ENCODE results near the gene PTCH2.

The PTCH2 gene

GRCh38 chr1:44862829-44863401, 19.9 kb upstream of the PTCH2 start:
- no peak overlapping the region for H2AK5ac ChIP-seq (ENCODE audit: low read length, severe bottlenecking)
- no peak overlapping the region for H2BK15ac ChIP-seq (ENCODE audit: low read depth, poor library complexity, severe bottlenecking)
- no peak overlapping the region for H2AFZ ChIP-seq (ENCODE audit: low read depth, low read length)
- H2BK120ac ChIP-seq (ENCODE audit: low read depth, low read length) = no peak overlapping the region
- H3K79me1 ChIP-seq (replicated peaks; ENCODE audit: low read length, poor library complexity, severe bottlenecking) = no peaks in the 10 kb centered on the region
- H3K27ac ChIP-seq (ENCODE audit: low read length, poor library complexity, severe bottlenecking) = no peak overlapping the region
- H3K18ac ChIP-seq (ENCODE audit: low read depth in 1 of 2, low read length in 2 of 2) = no peak overlapping the region
- no peak overlapping the region for H3K14ac ChIP-seq (ENCODE audit: low read length in 2 of 2)
- H4K91ac ChIP-seq (ENCODE audit: low read length) = no peak overlapping the region
- no peak overlapping the region for H3K4ac ChIP-seq (ENCODE audit: low read depth in 1 of 2, low read length in 2 of 2)
- H3K4me3 ChIP-seq (ENCODE audit: insufficient read depth in 1 of 2, low read depth in 1 of 2, low read length in 2 of 2) = no peak overlapping the region
- no peak overlapping the region for H2BK12ac ChIP-seq (ENCODE audit: low read length in 2 of 2)
- H3K9ac ChIP-seq (ENCODE audit: low read length) = peak overlapping the region; percentile 52
- H3K9me3 ChIP-seq (ENCODE audit: control insufficient read depth, low read length) = no peaks in the 10 kb centered on the region
- H2BK5ac ChIP-seq (ENCODE audit: low read depth, low read length, poor library complexity, severe bottlenecking) = no peak overlapping the region
- no peak overlapping the region for H3K23ac ChIP-seq (ENCODE audit: low read length in 2 of 2)
- no peak overlapping the region for H3K4me2 ChIP-seq (ENCODE audit: low read length, poor library complexity, severe bottlenecking)
- DNase-seq = no peak
- no peaks in the 10 kb centered on the region for H3K27me3 ChIP-seq (ENCODE audit: control insufficient read depth in 1 of 2, insufficient read depth in 1 of 2, low read length in 2 of 2)
- WGBS = 99% methylated on average over 2 of the region's 5 CpGs
- H4K8ac ChIP-seq (ENCODE audit: low read length) = no peak overlapping the region
- H3K36me3 ChIP-seq (ENCODE audit: control insufficient read depth in 1 of 2, insufficient read depth in 2 of 2, low read depth in 1 of 2, low read length in 2 of 2) = peaks cover 4 to 29% of the 10 kb centered on the region in 2 experiments
- H3K4me1 ChIP-seq (ENCODE audit: control insufficient read depth, insufficient read depth, low read depth, low read length) = no peaks in the 10 kb centered on the region

GRCh38 chr1:44860891-44861425, 17.9 kb upstream of the PTCH2 start:
- no peak overlapping the region for H4K91ac ChIP-seq (ENCODE audit: low read length)
- H2BK5ac ChIP-seq (ENCODE audit: low read depth, low read length, poor library complexity, severe bottlenecking) = no peak overlapping the region
- no peak overlapping the region for H3K14ac ChIP-seq (ENCODE audit: low read length in 2 of 2)
- H3K4me3 ChIP-seq (ENCODE audit: insufficient read depth in 1 of 2, low read depth in 1 of 2, low read length in 2 of 2) = no peak overlapping the region
- H2AFZ ChIP-seq (ENCODE audit: low read depth, low read length) = no peak overlapping the region
- no peak overlapping the region for H2BK120ac ChIP-seq (ENCODE audit: low read depth, low read length)
- H2BK15ac ChIP-seq (ENCODE audit: low read depth, poor library complexity, severe bottlenecking) = no peak overlapping the region
- H3K79me1 ChIP-seq (replicated peaks; ENCODE audit: low read length, poor library complexity, severe bottlenecking) = no peaks in the 10 kb centered on the region
- H3K4ac ChIP-seq (ENCODE audit: low read depth in 1 of 2, low read length in 2 of 2) = no peak overlapping the region
- no peak for DNase-seq
- H4K8ac ChIP-seq (ENCODE audit: low read length) = no peak overlapping the region
- H3K9ac ChIP-seq (ENCODE audit: low read length) = no peak overlapping the region
- no peak overlapping the region for H3K23ac ChIP-seq (ENCODE audit: low read length in 2 of 2)
- H3K4me2 ChIP-seq (ENCODE audit: low read length, poor library complexity, severe bottlenecking) = no peak overlapping the region
- H3K27me3 ChIP-seq (ENCODE audit: control insufficient read depth in 1 of 2, insufficient read depth in 1 of 2, low read length in 2 of 2) = no peaks in the 10 kb centered on the region
- 75% methylated on average over 1 of the region's 1 CpG for WGBS
- H3K36me3 ChIP-seq (ENCODE audit: control insufficient read depth in 1 of 2, insufficient read depth in 2 of 2, low read depth in 1 of 2, low read length in 2 of 2) = peaks cover 5 to 37% of the 10 kb centered on the region in 2 experiments
- H3K4me1 ChIP-seq (ENCODE audit: control insufficient read depth, insufficient read depth, low read depth, low read length) = no peaks in the 10 kb centered on the region
- no peak overlapping the region for H2AK5ac ChIP-seq (ENCODE audit: low read length, severe bottlenecking)
- no peaks in the 10 kb centered on the region for H3K9me3 ChIP-seq (ENCODE audit: control insufficient read depth, low read length)
- no peak overlapping the region for H3K18ac ChIP-seq (ENCODE audit: low read depth in 1 of 2, low read length in 2 of 2)
- no peak overlapping the region for H2BK12ac ChIP-seq (ENCODE audit: low read length in 2 of 2)
- H3K27ac ChIP-seq (ENCODE audit: low read length, poor library complexity, severe bottlenecking) = no peak overlapping the region

DNA sequence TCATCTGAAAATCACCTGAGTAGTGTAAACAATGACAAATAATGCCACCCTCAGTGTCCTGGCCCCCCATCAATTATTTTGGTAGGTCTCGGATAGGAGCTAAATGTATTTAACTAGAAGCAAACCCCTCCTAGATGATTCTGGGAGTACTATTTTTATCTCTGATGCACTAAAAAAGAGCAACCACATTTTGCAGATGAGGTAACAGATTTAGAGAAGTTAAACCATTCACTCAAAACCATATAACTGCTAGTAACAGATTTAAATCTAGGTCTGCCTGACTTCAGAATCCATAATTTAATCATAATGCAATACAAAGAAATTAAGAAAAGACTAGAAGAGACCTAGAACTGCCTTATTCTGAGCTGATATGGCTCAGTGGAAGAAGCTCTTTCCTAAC, 17.3 kb upstream of the PTCH2 start:
- H2BK5ac ChIP-seq (ENCODE audit: low read depth, low read length, poor library complexity, severe bottlenecking) = no peak overlapping the region
- no peak overlapping the region for H3K23ac ChIP-seq (ENCODE audit: low read length in 2 of 2)
- DNase-seq = no peak
- H3K36me3 ChIP-seq (ENCODE audit: control insufficient read depth in 1 of 2, insufficient read depth in 2 of 2, low read depth in 1 of 2, low read length in 2 of 2) = peaks cover 5 to 41% of the 10 kb centered on the region in 2 experiments
- H3K27me3 ChIP-seq (ENCODE audit: control insufficient read depth in 1 of 2, insufficient read depth in 1 of 2, low read length in 2 of 2) = no peaks in the 10 kb centered on the region
- no peaks in the 10 kb centered on the region for H3K79me1 ChIP-seq (replicated peaks; ENCODE audit: low read length, poor library complexity, severe bottlenecking)
- no peak overlapping the region for H3K14ac ChIP-seq (ENCODE audit: low read length in 2 of 2)
- H3K9me3 ChIP-seq (ENCODE audit: control insufficient read depth, low read length) = no peaks in the 10 kb centered on the region
- no peak overlapping the region for H2BK12ac ChIP-seq (ENCODE audit: low read length in 2 of 2)
- no peak overlapping the region for H3K4me3 ChIP-seq (ENCODE audit: insufficient read depth in 1 of 2, low read depth in 1 of 2, low read length in 2 of 2)
- H3K4ac ChIP-seq (ENCODE audit: low read depth in 1 of 2, low read length in 2 of 2) = no peak overlapping the region
- H2AFZ ChIP-seq (ENCODE audit: low read depth, low read length) = no peak overlapping the region
- H3K18ac ChIP-seq (ENCODE audit: low read depth in 1 of 2, low read length in 2 of 2) = no peak overlapping the region
- no peak overlapping the region for H3K27ac ChIP-seq (ENCODE audit: low read length, poor library complexity, severe bottlenecking)
- H2AK5ac ChIP-seq (ENCODE audit: low read length, severe bottlenecking) = no peak overlapping the region
- no peak overlapping the region for H2BK15ac ChIP-seq (ENCODE audit: low read depth, poor library complexity, severe bottlenecking)
- H3K9ac ChIP-seq (ENCODE audit: low read length) = no peak overlapping the region
- no CpG with 5 or more reads among the region's 1 CpG for WGBS
- H4K8ac ChIP-seq (ENCODE audit: low read length) = no peak overlapping the region
- no peak overlapping the region for H2BK120ac ChIP-seq (ENCODE audit: low read depth, low read length)
- H3K4me1 ChIP-seq (ENCODE audit: control insufficient read depth, insufficient read depth, low read depth, low read length) = no peaks in the 10 kb centered on the region
- no peak overlapping the region for H4K91ac ChIP-seq (ENCODE audit: low read length)
- no peak overlapping the region for H3K4me2 ChIP-seq (ENCODE audit: low read length, poor library complexity, severe bottlenecking)

DNA sequence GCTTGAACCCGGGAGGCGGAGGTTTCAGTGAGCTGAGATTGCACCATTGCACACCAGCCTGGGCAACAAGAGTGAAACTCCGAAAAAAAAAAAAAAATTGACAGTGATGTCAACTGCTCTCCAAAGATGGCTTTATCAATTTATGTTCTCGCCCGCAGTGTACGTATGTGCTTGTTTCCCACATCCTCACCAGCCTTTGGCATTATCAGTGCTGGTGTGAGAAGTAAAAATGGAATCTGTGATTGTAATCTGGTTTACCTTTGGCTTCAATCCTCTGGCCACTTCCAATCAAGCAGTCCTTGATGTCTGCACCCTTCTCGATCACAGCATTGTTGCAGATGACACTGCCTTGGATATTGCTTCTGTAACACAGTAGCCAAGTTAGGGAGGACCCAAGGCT, 14.4 kb upstream of the PTCH2 start:
- DNase-seq = no peak
- no peaks in the 10 kb centered on the region for H3K27me3 ChIP-seq (ENCODE audit: control insufficient read depth in 1 of 2, insufficient read depth in 1 of 2, low read length in 2 of 2)
- no peak overlapping the region for H2BK120ac ChIP-seq (ENCODE audit: low read depth, low read length)
- no peaks in the 10 kb centered on the region for H3K9me3 ChIP-seq (ENCODE audit: control insufficient read depth, low read length)
- H4K91ac ChIP-seq (ENCODE audit: low read length) = peak overlapping the region; percentile 7
- WGBS = 99% methylated on average over 7 of the region's 7 CpGs
- no peak overlapping the region for H4K8ac ChIP-seq (ENCODE audit: low read length)
- H3K18ac ChIP-seq (ENCODE audit: low read depth in 1 of 2, low read length in 2 of 2) = no peak overlapping the region
- H2BK5ac ChIP-seq (ENCODE audit: low read depth, low read length, poor library complexity, severe bottlenecking) = no peak overlapping the region
- no peak overlapping the region for H3K9ac ChIP-seq (ENCODE audit: low read length)
- no peak overlapping the region for H3K4me3 ChIP-seq (ENCODE audit: insufficient read depth in 1 of 2, low read depth in 1 of 2, low read length in 2 of 2)
- H3K23ac ChIP-seq (ENCODE audit: low read length in 2 of 2) = no peak overlapping the region
- H2BK15ac ChIP-seq (ENCODE audit: low read depth, poor library complexity, severe bottlenecking) = no peak overlapping the region
- no peak overlapping the region for H2AFZ ChIP-seq (ENCODE audit: low read depth, low read length)
- no peak overlapping the region for H3K27ac ChIP-seq (ENCODE audit: low read length, poor library complexity, severe bottlenecking)
- H3K4me1 ChIP-seq (ENCODE audit: control insufficient read depth, insufficient read depth, low read depth, low read length) = no peaks in the 10 kb centered on the region
- no peak overlapping the region for H3K4me2 ChIP-seq (ENCODE audit: low read length, poor library complexity, severe bottlenecking)
- H3K14ac ChIP-seq (ENCODE audit: low read length in 2 of 2) = no peak overlapping the region
- H3K36me3 ChIP-seq (ENCODE audit: control insufficient read depth in 1 of 2, insufficient read depth in 2 of 2, low read depth in 1 of 2, low read length in 2 of 2) = peaks cover 5 to 55% of the 10 kb centered on the region in 2 experiments
- H2BK12ac ChIP-seq (ENCODE audit: low read length in 2 of 2) = no peak overlapping the region
- no peak overlapping the region for H3K4ac ChIP-seq (ENCODE audit: low read depth in 1 of 2, low read length in 2 of 2)
- H2AK5ac ChIP-seq (ENCODE audit: low read length, severe bottlenecking) = no peak overlapping the region
- no peaks in the 10 kb centered on the region for H3K79me1 ChIP-seq (replicated peaks; ENCODE audit: low read length, poor library complexity, severe bottlenecking)
